ENCODE results near the gene AQP12B. TPM values are rescaled to one million over a fixed set of nuclear protein-coding genes. Genes with fewer than 3 reads are reported as not detected.
"Not testable (repeated sequence)": the region's sequence is repeated elsewhere in the genome, so short reads cannot be mapped to it uniquely, and the experiment has no call there.

The AQP12B gene
- total RNA-seq, 1 donor from 2014 or later, result not detected

- H3K9me3 ChIP-seq (replicated peaks), result peaks cover 21% of the 10 kb centered on the region
- H3K27me3 ChIP-seq (ENCODE audit: low read depth), result peaks cover 82% of the 10 kb centered on the region
- no peak for TF ChIP-seq CTCF (IDR thresholded peaks at IDR 0.05; ENCODE audit: borderline replicate concordance)
- H3K4me3 ChIP-seq, result no peak overlapping the region
- H3K36me3 ChIP-seq, result no peaks in the 10 kb centered on the region
- no peaks in the 10 kb centered on the region for H3K4me1 ChIP-seq
- no peak for DNase-seq
- intact Hi-C loops (cut with micrococcal nuclease), result no loop called here
- H3K27ac ChIP-seq (replicated peaks), result no peak overlapping the region
These were observed 18.1 kb downstream of the AQP12B start for GRCh38 chr2:240664622-240665021.

GRCh38 chr2:240663546-240664190 lies 19.0 kb downstream of the AQP12B start:
- H3K27ac ChIP-seq (replicated peaks), result no peak overlapping the region
- peaks cover 21% of the 10 kb centered on the region for H3K9me3 ChIP-seq (replicated peaks)
- intact Hi-C loops (cut with micrococcal nuclease), result no loop called here
- H3K27me3 ChIP-seq (ENCODE audit: low read depth), result peaks cover 92% of the 10 kb centered on the region
- no peak for DNase-seq
- no peaks in the 10 kb centered on the region for H3K4me1 ChIP-seq
- TF ChIP-seq CTCF (IDR thresholded peaks at IDR 0.05; ENCODE audit: borderline replicate concordance), result no peak
- no peak overlapping the region for H3K4me3 ChIP-seq
- no peaks in the 10 kb centered on the region for H3K36me3 ChIP-seq

GRCh38 chr2:240662681-240663080 lies 20.0 kb downstream of the AQP12B start:
- intact Hi-C loops (cut with micrococcal nuclease), result no loop called here
- peaks cover 95% of the 10 kb centered on the region for H3K27me3 ChIP-seq (ENCODE audit: low read depth)
- no peaks in the 10 kb centered on the region for H3K36me3 ChIP-seq
- peaks cover 21% of the 10 kb centered on the region for H3K9me3 ChIP-seq (replicated peaks)
- no peak for DNase-seq
- no peaks in the 10 kb centered on the region for H3K4me1 ChIP-seq
- H3K27ac ChIP-seq (replicated peaks), result no peak overlapping the region
- H3K4me3 ChIP-seq, result no peak overlapping the region
- no peak for TF ChIP-seq CTCF (IDR thresholded peaks at IDR 0.05; ENCODE audit: borderline replicate concordance)

GRCh38 chr2:240659883-240660282 lies 22.8 kb downstream of the AQP12B start:
- H3K27me3 ChIP-seq (ENCODE audit: low read depth), result peaks cover 96% of the 10 kb centered on the region
- intact Hi-C loops (cut with micrococcal nuclease); H3K36me3 ChIP-seq; H3K4me1 ChIP-seq; DNase-seq; H3K4me3 ChIP-seq; H3K27ac ChIP-seq (replicated peaks): not testable (repeated sequence)
- H3K9me3 ChIP-seq (replicated peaks), result peaks cover 12% of the 10 kb centered on the region

GRCh38 chr2:240655931-240656886 lies 26.5 kb downstream of the AQP12B start:
- Histone ChIP-seq H3K4me3 (no peak overlapping the region), H3K27ac (replicated peaks) (no peak overlapping the region), H3K9me3 (replicated peaks) (no peaks in the 10 kb centered on the region), H3K36me3 (no peaks in the 10 kb centered on the region), H3K4me1 (no peaks in the 10 kb centered on the region), H3K27me3 (ENCODE audit: low read depth) (peaks cover 95% of the 10 kb centered on the region)
- DNase-seq, result no peak
- intact Hi-C loops (cut with micrococcal nuclease), result no loop called here
- TF ChIP-seq CTCF (IDR thresholded peaks at IDR 0.05; ENCODE audit: borderline replicate concordance), result no peak

GRCh38 chr2:240651185-240651584 lies 31.5 kb downstream of the AQP12B start:
- no peaks in the 10 kb centered on the region for H3K36me3 ChIP-seq
- no peak overlapping the region for H3K4me3 ChIP-seq
- TF ChIP-seq CTCF (IDR thresholded peaks at IDR 0.05; ENCODE audit: borderline replicate concordance), result no peak
- DNase-seq, result no peak
- intact Hi-C loops (cut with micrococcal nuclease), result no loop called here
- no peaks in the 10 kb centered on the region for H3K4me1 ChIP-seq
- H3K27ac ChIP-seq (replicated peaks), result no peak overlapping the region
- H3K9me3 ChIP-seq (replicated peaks), result no peaks in the 10 kb centered on the region
- H3K27me3 ChIP-seq (ENCODE audit: low read depth), result peaks cover 99% of the 10 kb centered on the region

Data from left ventricle myocardium inferior (tissue), 1 donor.